HCT116 (cell line): ENCODE measurements around the gene DIP2B. TPM values are rescaled to one million over a fixed set of nuclear protein-coding genes. Genes with fewer than 3 reads are reported as not detected.

ENCODE experiments used
- ATAC-seq: fragments of 200-7000 bp; cut with Tn5 transposase; 2 replicates; pipeline ENCODE4 v1.9.1; 2020; ENCODE audit warnings: mild to moderate bottlenecking, moderate library complexity
- BruUV-seq: library from RNA; stranded (reverse); fragments of 400-500 nt; replicated peaks from 2 replicates; lab custom pipeline; 2021; lab: Mats Ljungman, UMichigan
- CTCF ChIA-PET: fragments of 300-600 bp; sonication (Branson Sonifier 250); formaldehyde crosslinking; loops from one replicate; lab custom pipeline; 2021; ENCODE audit warnings: antibody characterized with exemption; lab: Charles Lee
- POLR2A ChIA-PET: fragments of 300-600, 350-600 bp; sonication (Branson Sonifier 250); formaldehyde crosslinking; loops from one replicate; lab custom pipeline; 2021; ENCODE audit warnings: antibody characterized with exemption; lab: Charles Lee
- RAD21 ChIA-PET, 2 experiments: fragments of 300-600 bp; sonication (Branson Sonifier 250); formaldehyde crosslinking; loops; one replicate each; lab custom pipeline; 2023; ENCODE audit warnings: low total read pairs in 2 of 2; ENCODE audit not compliant: uncharacterized antibody in 2 of 2, unreplicated experiment in 2 of 2, low non-redundant PET in 1 of 2; lab: Charles Lee
- DNase-seq: peaks from one replicate; pipeline ENCODE4 v3.0.0-alpha.2; 2010; ENCODE audit warnings: low read depth, low spot score
- H2AFZ ChIP-seq: fragments of 200-600 bp; shearing (Covaris generic), sonication (generic); 2 replicates; pipeline ENCODE4 v1.6.1; 2017; ENCODE audit warnings: low read depth, mixed run types, mixed read lengths, antibody characterized with exemption, low read length; ENCODE audit not compliant: poor library complexity, severe bottlenecking
- H3K27ac ChIP-seq: 2 replicates; pipeline ENCODE4 v1.5.1; 2012; ENCODE audit warnings: low read depth, low read length
- H3K27me3 ChIP-seq: fragments of 200-600 bp; sonication (generic); 2 replicates; pipeline ENCODE4 v1.6.1; 2016; ENCODE audit warnings: mixed run types, low read length, mixed read lengths; ENCODE audit not compliant: insufficient read depth
- H3K36me3 ChIP-seq, 2 experiments: fragments of 200-500 bp in 1 of 2; fragments of 200-600 bp in 1 of 2; sonication (Bioruptor generic) in 1 of 2; sonication (generic) in 1 of 2; 2 replicates each; pipeline versions ENCODE4 v1.5.1 to v1.6.1; 2014 to 2016; ENCODE audit warnings: low read length in 2 of 2, inconsistent platforms in 1 of 2, mixed read lengths in 1 of 2, mixed run types in 1 of 2; ENCODE audit not compliant: insufficient read depth in 2 of 2, control insufficient read depth in 1 of 2
- H3K4me1 ChIP-seq, 2 experiments: fragments of 200-600 bp in 1 of 2; sonication (generic) in 1 of 2; 2 replicates each; pipeline versions ENCODE4 v1.5.1 to v1.6.1; 2012 to 2017; ENCODE audit warnings: low read length in 2 of 2, inconsistent platforms in 1 of 2, mild to moderate bottlenecking in 1 of 2, mixed read lengths in 1 of 2, mixed run types in 1 of 2, moderate library complexity in 1 of 2; ENCODE audit not compliant: insufficient read depth in 2 of 2, control insufficient read depth in 1 of 2
- H3K4me2 ChIP-seq: fragments of 200-600 bp; sonication (generic); 2 replicates; pipeline ENCODE4 v1.6.1; 2017; ENCODE audit warnings: mixed run types, low read length, mixed read lengths
- H3K4me3 ChIP-seq, 2 experiments: fragments of 200-600 bp in 1 of 2; sonication (generic) in 1 of 2; replicated peaks in 1 of 2; 2 replicates each; pipeline ENCODE4 v1.5.1; 2011 to 2016; ENCODE audit warnings: low read length in 2 of 2, control low read depth in 1 of 2, low read depth in 1 of 2, mild to moderate bottlenecking in 1 of 2, mixed read lengths in 1 of 2, mixed run types in 1 of 2
- H3K79me2 ChIP-seq: fragments of 200-600 bp; sonication (generic); 2 replicates; pipeline ENCODE4 v1.6.1; 2017; ENCODE audit warnings: mild to moderate bottlenecking, mixed run types, low read length, moderate library complexity, mixed read lengths; ENCODE audit not compliant: insufficient read depth
- H3K9ac ChIP-seq: fragments of 200-600 bp; sonication (generic); 2 replicates; pipeline ENCODE4 v1.6.1; 2016; ENCODE audit warnings: low read length, mixed read lengths
- H3K9me2 ChIP-seq: fragments of 200-600 bp; sonication (generic), shearing (Covaris generic); 2 replicates; pipeline ENCODE4 v1.6.1; 2017; ENCODE audit warnings: mixed run types, mild to moderate bottlenecking, moderate library complexity; ENCODE audit not compliant: insufficient read depth
- H3K9me3 ChIP-seq, 2 experiments: fragments of 200-500 bp in 1 of 2; fragments of 200-600 bp in 1 of 2; sonication (Bioruptor generic) in 1 of 2; sonication (generic) in 1 of 2; 2 replicates each; pipeline ENCODE4 v1.6.1; 2014 to 2017; ENCODE audit warnings: low read length in 2 of 2, mixed read lengths in 2 of 2, inconsistent platforms in 1 of 2, low read depth in 1 of 2, mild to moderate bottlenecking in 1 of 2, mixed run types in 1 of 2, moderate library complexity in 1 of 2; ENCODE audit not compliant: control insufficient read depth in 1 of 2, insufficient read depth in 1 of 2
- H4K20me1 ChIP-seq: fragments of 200-600 bp; sonication (generic), shearing (Covaris generic); 2 replicates; pipeline ENCODE4 v1.6.1; 2017; ENCODE audit warnings: mixed run types, mild to moderate bottlenecking, moderate library complexity; ENCODE audit not compliant: insufficient read depth
- CTCF ChIP-seq, 3 experiments: fragments of 200-600 bp in 1 of 3; sonication (generic) in 1 of 3; IDR thresholded peaks in 2 of 3; conservative IDR thresholded peaks in 1 of 3; 2 replicates each; pipeline ENCODE4 v1.5.1; 2012 to 2017; ENCODE audit warnings: low read depth in 2 of 3, low read length in 2 of 3, antibody characterized with exemption in 1 of 3, borderline replicate concordance in 1 of 3, control low read depth in 1 of 3, mild to moderate bottlenecking in 1 of 3, mixed read lengths in 1 of 3, mixed run types in 1 of 3, moderate library complexity in 1 of 3; ENCODE audit not compliant: insufficient read depth in 1 of 3
- EGR1 ChIP-seq: IDR thresholded peaks from 2 replicates; pipeline ENCODE4 v1.6.1; 2012; ENCODE audit warnings: low read depth
- ELF1 ChIP-seq: IDR thresholded peaks from 2 replicates; pipeline ENCODE4 v1.6.1; 2012; ENCODE audit warnings: low read depth, borderline replicate concordance
- EZH2phosphoT487 ChIP-seq: fragments of 200-600 bp; IDR thresholded peaks from 2 replicates; pipeline ENCODE4 v1.6.1; 2018; ENCODE audit warnings: antibody characterized with exemption, borderline replicate concordance
- MAX ChIP-seq: IDR thresholded peaks from 2 replicates; pipeline ENCODE4 v1.6.1; 2012
- RAD21 ChIP-seq: IDR thresholded peaks from 2 replicates; pipeline ENCODE4 v1.6.1; 2012; ENCODE audit warnings: low read depth, mild to moderate bottlenecking
- SIN3A ChIP-seq: IDR thresholded peaks from 2 replicates; pipeline ENCODE4 v1.6.1; 2012; ENCODE audit warnings: low read depth
- SP1 ChIP-seq: IDR thresholded peaks from 2 replicates; pipeline ENCODE4 v1.6.1; 2012; ENCODE audit warnings: low read depth
- SRF ChIP-seq: IDR thresholded peaks from 2 replicates; pipeline ENCODE4 v1.6.1; 2012; ENCODE audit warnings: low read depth
- TCF7L2 ChIP-seq: IDR thresholded peaks from 2 replicates; pipeline ENCODE4 v1.7.0; 2011; ENCODE audit warnings: borderline replicate concordance, inconsistent platforms; ENCODE audit not compliant: insufficient read depth, insufficient read length; ENCODE audit errors: extremely low read depth
- ZBTB33 ChIP-seq: IDR thresholded peaks from 2 replicates; pipeline ENCODE4 v1.6.1; 2011; ENCODE audit warnings: mild to moderate bottlenecking, low read length, moderate library complexity; ENCODE audit not compliant: insufficient replicate concordance; ENCODE audit errors: extremely low read depth
- ZFX ChIP-seq: fragments of 450-650 bp; IDR thresholded peaks from 2 replicates; pipeline ENCODE4 v1.6.1; 2017
- intact Hi-C: fragments of 100-400 bp; cut with micrococcal nuclease; formaldehyde crosslinking; loops from 2 replicates; pipeline ENCODE4 v1.10.0; 2022
- total RNA-seq: library from RNA; stranded (reverse); gene quantifications from one replicate; pipeline ENCODE4 v1.2.1, GENCODE V29; 2021; ENCODE audit not compliant: unreplicated experiment
- TF ChIP-seq, protein P1 (sequence below): IDR thresholded peaks from 2 replicates; pipeline ENCODE4 v1.6.1; 2012; ENCODE audit warnings: low read depth

DIP2B gene
- total RNA-seq, 1 experiment from 2014 or later: 32.3 TPM

DNA sequence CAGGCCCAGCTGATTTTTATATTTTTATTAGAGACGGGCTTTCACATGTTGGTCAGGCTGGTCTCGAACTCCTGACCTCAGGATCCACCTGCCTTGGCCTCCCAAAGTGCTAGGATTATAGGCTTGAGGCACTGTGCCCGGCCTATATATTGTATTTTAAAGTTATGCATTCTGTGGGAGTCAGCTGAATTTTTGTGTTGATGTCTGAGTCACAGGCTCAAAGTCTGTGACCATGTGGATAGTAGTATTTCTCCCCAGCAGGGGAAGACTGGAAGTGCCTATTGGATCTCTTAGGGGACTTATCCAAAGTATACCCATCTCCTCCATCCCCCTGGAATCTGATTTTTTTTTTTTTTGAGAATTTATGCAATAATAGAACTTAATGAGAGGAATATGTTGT, 215.3 kb downstream of the DIP2B start:
- ATAC-seq (no peak), DNase-seq (no peak)
- H3K4me3 ChIP-seq: no peak overlapping the region
- ChIA-PET CTCF (no interaction called here), RAD21 (no interaction called here), POLR2A (no interaction called here)
- H2AFZ ChIP-seq: no peak overlapping the region
- no peak overlapping the region for H3K9ac ChIP-seq
- no peaks in the 10 kb centered on the region for H3K79me2 ChIP-seq
- H3K27me3 ChIP-seq: no peaks in the 10 kb centered on the region
- H3K4me1 ChIP-seq: no peaks in the 10 kb centered on the region
- H3K27ac ChIP-seq: no peak overlapping the region
- H3K4me2 ChIP-seq: no peak overlapping the region
- H4K20me1 ChIP-seq: no peaks in the 10 kb centered on the region
- BruUV-seq: no TSS peak
- TF ChIP-seq MAX: no peak
- no peak for TF ChIP-seq CTCF (IDR thresholded peaks at IDR 0.05 in 2 of 3, conservative IDR thresholded peaks at IDR 0.05 in 1 of 3; ENCODE audit: borderline replicate concordance in 1 of 3, insufficient read depth in 1 of 3, low read depth in 2 of 3, low read length in 2 of 3)
- no peak for TF ChIP-seq SRF
- no peak for TF ChIP-seq ZBTB33
- no peak for TF ChIP-seq EZH2phosphoT487
- TF ChIP-seq ZFX: no peak
- TF ChIP-seq, protein P1, sequence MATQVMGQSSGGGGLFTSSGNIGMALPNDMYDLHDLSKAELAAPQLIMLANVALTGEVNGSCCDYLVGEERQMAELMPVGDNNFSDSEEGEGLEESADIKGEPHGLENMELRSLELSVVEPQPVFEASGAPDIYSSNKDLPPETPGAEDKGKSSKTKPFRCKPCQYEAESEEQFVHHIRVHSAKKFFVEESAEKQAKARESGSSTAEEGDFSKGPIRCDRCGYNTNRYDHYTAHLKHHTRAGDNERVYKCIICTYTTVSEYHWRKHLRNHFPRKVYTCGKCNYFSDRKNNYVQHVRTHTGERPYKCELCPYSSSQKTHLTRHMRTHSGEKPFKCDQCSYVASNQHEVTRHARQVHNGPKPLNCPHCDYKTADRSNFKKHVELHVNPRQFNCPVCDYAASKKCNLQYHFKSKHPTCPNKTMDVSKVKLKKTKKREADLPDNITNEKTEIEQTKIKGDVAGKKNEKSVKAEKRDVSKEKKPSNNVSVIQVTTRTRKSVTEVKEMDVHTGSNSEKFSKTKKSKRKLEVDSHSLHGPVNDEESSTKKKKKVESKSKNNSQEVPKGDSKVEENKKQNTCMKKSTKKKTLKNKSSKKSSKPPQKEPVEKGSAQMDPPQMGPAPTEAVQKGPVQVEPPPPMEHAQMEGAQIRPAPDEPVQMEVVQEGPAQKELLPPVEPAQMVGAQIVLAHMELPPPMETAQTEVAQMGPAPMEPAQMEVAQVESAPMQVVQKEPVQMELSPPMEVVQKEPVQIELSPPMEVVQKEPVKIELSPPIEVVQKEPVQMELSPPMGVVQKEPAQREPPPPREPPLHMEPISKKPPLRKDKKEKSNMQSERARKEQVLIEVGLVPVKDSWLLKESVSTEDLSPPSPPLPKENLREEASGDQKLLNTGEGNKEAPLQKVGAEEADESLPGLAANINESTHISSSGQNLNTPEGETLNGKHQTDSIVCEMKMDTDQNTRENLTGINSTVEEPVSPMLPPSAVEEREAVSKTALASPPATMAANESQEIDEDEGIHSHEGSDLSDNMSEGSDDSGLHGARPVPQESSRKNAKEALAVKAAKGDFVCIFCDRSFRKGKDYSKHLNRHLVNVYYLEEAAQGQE: no peak
- TF ChIP-seq EGR1: no peak
- no peak for TF ChIP-seq SIN3A
- TF ChIP-seq ELF1: no peak
- TF ChIP-seq RAD21: no peak
- no peak for TF ChIP-seq TCF7L2
- TF ChIP-seq SP1: no peak
- H3K36me3 ChIP-seq: peaks cover 15 to 40% of the 10 kb centered on the region in 2 experiments; a peak in 2 of 4 replicates
- intact Hi-C loops: no loop called here
- H3K9me3 ChIP-seq: no peaks in the 10 kb centered on the region
- H3K9me2 ChIP-seq: no peaks in the 10 kb centered on the region
